ENCODE results near the gene PROM2.

DNA sequence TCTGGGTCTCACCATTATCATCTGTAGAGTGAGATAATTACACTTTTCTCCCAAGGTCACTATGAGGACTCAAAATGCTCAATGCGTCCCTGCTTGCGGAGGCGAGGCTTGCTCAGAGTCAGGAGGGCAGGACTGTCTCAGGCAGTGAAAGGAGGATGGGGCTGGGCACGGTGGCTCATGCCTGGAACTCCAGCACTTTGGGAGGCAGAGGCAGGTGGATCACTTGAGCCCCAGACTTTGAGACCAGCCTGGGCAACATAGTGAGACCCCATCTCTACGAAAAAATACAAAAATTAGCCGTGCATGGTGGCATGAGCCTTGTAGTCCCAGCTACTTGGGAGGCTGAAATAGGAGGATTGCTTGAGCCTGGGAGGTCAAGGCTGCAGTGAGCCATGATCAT lies 21.1 kb downstream of the PROM2 start:
- TF ChIP-seq, protein P1, sequence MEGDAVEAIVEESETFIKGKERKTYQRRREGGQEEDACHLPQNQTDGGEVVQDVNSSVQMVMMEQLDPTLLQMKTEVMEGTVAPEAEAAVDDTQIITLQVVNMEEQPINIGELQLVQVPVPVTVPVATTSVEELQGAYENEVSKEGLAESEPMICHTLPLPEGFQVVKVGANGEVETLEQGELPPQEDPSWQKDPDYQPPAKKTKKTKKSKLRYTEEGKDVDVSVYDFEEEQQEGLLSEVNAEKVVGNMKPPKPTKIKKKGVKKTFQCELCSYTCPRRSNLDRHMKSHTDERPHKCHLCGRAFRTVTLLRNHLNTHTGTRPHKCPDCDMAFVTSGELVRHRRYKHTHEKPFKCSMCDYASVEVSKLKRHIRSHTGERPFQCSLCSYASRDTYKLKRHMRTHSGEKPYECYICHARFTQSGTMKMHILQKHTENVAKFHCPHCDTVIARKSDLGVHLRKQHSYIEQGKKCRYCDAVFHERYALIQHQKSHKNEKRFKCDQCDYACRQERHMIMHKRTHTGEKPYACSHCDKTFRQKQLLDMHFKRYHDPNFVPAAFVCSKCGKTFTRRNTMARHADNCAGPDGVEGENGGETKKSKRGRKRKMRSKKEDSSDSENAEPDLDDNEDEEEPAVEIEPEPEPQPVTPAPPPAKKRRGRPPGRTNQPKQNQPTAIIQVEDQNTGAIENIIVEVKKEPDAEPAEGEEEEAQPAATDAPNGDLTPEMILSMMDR (IDR thresholded peaks at IDR 0.05) = no peak
- no peak for TF ChIP-seq ZFX (IDR thresholded peaks at IDR 0.05; ENCODE audit: borderline replicate concordance)

All from 22Rv1 (cell line).